GM12873 (cell line): ENCODE results near the gene PPP5C.

ENCODE experiments used
- TF ChIP-seq, protein P1 (sequence below): IDR thresholded peaks from 2 replicates; pipeline ENCODE4 v1.5.1; 2012; ENCODE audit warnings: low read depth, mild to moderate bottlenecking, moderate library complexity, low read length, control low read depth; ENCODE audit not compliant: insufficient read depth; ENCODE audit errors: missing control alignments

PPP5C gene

DNA sequence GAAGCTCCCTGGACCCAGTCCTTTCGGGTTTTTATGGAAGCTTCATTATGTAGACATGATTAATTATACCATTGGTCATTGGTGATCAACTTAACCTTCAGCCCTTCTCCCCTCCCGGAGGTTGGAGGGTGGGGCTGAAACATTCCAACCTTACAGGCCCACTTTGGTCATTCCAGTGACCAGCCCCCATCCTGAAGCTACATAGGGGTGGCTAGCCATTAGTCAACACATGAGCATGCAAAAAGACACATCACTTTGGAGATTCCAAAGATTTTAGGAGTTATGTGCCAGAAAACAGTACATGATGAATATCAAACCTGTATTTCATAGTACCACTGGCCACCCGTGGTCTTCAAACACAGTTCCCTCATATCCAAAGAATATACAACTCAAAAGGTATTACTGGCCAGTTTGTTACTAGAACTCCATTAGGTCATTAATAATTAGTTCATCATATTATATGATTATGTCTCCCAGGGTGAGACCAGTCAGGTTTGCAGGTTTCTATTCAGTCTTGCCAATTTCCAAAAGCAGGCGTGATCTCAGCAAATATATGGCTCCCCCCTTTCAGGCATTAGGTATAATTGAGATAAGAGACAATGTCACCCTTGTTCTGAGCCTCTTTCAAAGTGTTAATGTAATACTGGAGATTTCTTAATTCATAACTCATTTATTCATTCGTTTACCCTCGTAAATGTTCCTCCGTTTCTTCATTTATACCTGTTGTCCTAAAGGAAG lies 11.1 kb downstream of the PPP5C start:
- TF ChIP-seq, protein P1, sequence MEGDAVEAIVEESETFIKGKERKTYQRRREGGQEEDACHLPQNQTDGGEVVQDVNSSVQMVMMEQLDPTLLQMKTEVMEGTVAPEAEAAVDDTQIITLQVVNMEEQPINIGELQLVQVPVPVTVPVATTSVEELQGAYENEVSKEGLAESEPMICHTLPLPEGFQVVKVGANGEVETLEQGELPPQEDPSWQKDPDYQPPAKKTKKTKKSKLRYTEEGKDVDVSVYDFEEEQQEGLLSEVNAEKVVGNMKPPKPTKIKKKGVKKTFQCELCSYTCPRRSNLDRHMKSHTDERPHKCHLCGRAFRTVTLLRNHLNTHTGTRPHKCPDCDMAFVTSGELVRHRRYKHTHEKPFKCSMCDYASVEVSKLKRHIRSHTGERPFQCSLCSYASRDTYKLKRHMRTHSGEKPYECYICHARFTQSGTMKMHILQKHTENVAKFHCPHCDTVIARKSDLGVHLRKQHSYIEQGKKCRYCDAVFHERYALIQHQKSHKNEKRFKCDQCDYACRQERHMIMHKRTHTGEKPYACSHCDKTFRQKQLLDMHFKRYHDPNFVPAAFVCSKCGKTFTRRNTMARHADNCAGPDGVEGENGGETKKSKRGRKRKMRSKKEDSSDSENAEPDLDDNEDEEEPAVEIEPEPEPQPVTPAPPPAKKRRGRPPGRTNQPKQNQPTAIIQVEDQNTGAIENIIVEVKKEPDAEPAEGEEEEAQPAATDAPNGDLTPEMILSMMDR = no peak

DNA sequence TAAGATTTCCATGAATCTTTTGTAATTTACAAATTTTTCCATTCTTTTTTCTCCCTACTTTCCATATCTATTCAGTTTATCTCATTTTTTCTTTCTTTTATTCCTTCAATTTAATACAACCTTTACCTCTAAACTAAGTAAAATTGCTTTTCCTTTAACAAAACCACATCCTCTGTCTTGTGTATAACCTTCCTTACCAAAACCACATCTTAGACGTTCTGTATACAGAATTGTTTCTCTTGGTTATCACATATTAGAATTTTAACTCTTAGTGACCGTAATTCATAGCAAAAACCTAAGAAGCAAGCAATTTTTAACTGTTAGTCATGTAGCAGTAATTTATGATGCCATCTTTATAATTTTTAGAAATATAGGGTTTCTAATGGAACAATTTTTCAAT lies 15.0 kb downstream of the PPP5C start:
- TF ChIP-seq, protein P1 = no peak

DNA sequence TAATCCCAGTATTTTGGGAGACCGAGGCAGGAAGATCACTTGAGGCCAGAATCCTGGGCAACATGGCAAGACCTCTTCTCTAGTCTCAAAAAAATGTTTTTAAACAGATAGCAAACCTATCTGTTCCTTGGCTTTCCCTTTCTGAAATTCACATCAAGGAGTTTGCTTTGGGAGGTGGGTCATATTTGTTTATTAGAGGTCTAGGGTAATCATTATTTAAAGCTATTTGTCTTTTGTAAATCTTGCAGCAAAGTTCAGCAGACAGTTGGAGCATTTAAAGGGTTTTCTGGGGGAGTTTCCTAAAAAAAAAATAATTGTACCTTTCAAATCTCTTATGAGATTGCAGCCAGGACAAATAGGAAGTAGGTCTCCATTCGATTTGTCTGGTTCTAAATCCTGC lies 17.5 kb downstream of the PPP5C start:
- TF ChIP-seq, protein P1 = no peak

DNA sequence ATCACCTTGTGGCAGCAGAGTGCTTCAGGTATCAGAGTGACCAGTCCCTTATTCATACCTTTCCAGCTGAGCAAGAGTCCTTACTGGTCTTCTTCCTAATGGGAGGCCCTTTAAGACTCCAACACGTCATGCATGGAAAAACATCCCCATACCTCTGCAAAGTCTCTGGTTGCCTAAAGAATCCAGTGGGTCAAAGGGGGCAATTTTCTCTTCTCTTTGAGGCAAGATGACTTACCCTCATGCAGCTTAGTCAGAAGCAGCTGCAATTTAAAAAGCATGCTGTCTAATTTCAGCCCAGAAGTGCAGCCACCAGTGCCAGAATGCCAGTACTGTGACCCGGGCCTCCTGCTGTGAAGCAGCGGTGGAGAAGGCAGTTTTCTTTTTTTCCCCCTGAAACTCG lies 18.7 kb downstream of the PPP5C start:
- TF ChIP-seq, protein P1 = no peak

DNA sequence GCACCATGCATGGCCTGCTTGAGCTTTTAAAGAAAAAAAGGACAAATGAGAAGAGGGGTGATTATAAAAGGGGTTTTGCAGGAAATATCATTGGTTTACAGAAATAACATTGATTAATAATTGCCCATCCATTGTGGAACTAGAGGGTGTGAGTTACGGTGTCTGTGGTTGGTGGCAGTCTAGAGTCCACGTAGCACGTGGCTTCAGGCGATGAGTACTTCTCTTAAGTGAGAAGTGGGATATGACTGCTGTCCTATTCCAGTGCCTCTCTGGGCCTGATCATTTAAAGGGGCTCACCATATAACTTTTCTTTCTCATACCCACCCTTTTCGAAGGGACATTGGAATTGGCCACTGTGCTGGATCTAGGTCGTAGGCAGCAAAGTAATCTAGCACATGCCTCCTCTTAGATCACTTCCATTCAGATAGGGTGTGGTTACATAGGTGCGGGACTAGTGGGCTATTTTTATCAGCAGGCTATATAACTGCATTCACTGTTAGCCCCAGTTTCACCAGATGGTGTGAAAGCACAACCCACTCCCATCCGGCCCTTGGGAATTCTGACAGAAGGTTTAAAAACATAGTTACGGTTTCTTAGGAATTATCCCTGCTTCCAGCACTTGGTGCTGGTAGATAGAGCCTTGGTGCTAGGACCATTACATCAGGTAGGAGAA lies 19.9 kb downstream of the PPP5C start:
- TF ChIP-seq, protein P1 = no peak

DNA sequence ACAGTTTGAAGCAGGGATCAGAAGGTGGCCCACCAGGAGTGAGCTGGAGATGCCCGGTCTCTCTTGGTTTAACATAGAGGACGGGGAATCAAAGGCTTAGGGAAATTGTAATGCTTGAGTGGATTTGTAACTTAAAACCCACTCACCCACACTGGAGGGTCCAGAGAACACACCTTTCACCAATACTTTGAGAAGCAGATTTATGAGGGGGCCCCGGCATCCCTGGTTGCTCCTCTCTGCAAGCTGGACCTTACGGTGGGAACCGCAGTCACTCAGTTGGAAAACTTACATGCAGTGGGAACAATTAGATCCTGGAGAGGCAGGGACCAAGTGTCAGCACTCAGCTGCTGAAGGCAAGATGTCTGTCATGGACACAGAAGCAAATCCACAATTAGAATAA lies 20.5 kb downstream of the PPP5C start:
- TF ChIP-seq, protein P1 = no peak

DNA sequence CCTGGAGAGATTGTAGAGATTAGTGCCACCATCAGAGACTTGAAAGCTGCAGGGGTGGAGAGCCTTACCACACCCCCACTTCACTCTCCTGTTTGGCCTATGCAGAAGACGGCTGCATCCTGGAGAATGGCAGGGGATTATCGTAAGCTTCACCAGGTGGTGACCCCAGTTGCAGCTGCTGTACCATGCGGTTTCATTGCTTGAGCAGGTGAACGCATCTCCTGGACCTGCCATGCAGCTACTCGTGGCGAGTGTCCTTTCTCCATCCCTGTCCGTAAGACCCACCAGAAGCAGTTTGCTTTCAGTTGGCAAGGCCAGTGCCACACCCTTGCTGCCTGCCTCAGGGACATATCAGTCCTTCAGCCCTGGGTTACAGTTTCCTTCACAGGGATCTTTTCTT lies 21.2 kb downstream of the PPP5C start:
- TF ChIP-seq, protein P1 = no peak
